OCI-LY1 (cell line): ENCODE data around the gene CAPNS1.

Experiments used
- H2AFZ ChIP-seq: fragments of 200-600 bp; sonication (generic), shearing (Covaris generic); 2 replicates; pipeline ENCODE4 v1.6.0; 2014; ENCODE audit warnings: antibody characterized with exemption, mild to moderate bottlenecking, low read length
- H3F3A ChIP-seq: fragments of 200-600 bp; sonication (generic), shearing (Covaris generic); 2 replicates; pipeline ENCODE4 v1.6.0; 2014; ENCODE audit warnings: mild to moderate bottlenecking, antibody characterized with exemption, low read length, moderate library complexity; ENCODE audit not compliant: insufficient read depth
- H3K27ac ChIP-seq: fragments of 200-600 bp; sonication (generic); 2 replicates; pipeline ENCODE4 v1.5.1; 2014; ENCODE audit warnings: low read length, mixed run types, mild to moderate bottlenecking, low read depth; ENCODE audit not compliant: poor library complexity, severe bottlenecking
- H3K27me3 ChIP-seq: fragments of 200-600 bp; sonication (generic); 2 replicates; pipeline ENCODE4 v1.6.0; 2014; ENCODE audit warnings: antibody characterized with exemption, mild to moderate bottlenecking, low read length, moderate library complexity; ENCODE audit not compliant: insufficient read depth
- H3K36me3 ChIP-seq: fragments of 200-600 bp; sonication (generic); 2 replicates; pipeline ENCODE4 v1.6.1; 2014; ENCODE audit warnings: mild to moderate bottlenecking, antibody characterized with exemption, low read length, moderate library complexity, mixed read lengths; ENCODE audit not compliant: insufficient read depth
- H3K4me1 ChIP-seq: fragments of 200-600 bp; sonication (generic); 2 replicates; pipeline ENCODE4 v1.5.1; 2014; ENCODE audit warnings: mild to moderate bottlenecking, low read length, moderate library complexity; ENCODE audit not compliant: insufficient read depth, severe bottlenecking
- H3K4me2 ChIP-seq: fragments of 200-600 bp; sonication (generic), shearing (Covaris generic); 2 replicates; pipeline ENCODE4 v1.6.1; 2014; ENCODE audit warnings: low read length
- H3K4me3 ChIP-seq: fragments of 200-600 bp; sonication (generic); 2 replicates; pipeline ENCODE4 v1.5.1; 2014; ENCODE audit warnings: low read length, low read depth, mild to moderate bottlenecking, mixed read lengths; ENCODE audit not compliant: poor library complexity, severe bottlenecking
- H3K79me2 ChIP-seq: fragments of 200-600 bp; shearing (Covaris generic); 2 replicates; pipeline ENCODE4 v1.6.1; 2016; ENCODE audit warnings: mixed run types, low read length, mixed read lengths; ENCODE audit not compliant: insufficient read depth
- H3K9ac ChIP-seq: fragments of 200-600 bp; sonication (generic), shearing (Covaris generic); 2 replicates; pipeline ENCODE4 v1.6.1; 2014; ENCODE audit warnings: mild to moderate bottlenecking, low read length, mixed read lengths
- H3K9me2 ChIP-seq: fragments of 200-600 bp; sonication (generic), shearing (Covaris generic); 2 replicates; pipeline ENCODE4 v1.6.1; 2014; ENCODE audit warnings: low read depth, mild to moderate bottlenecking, low read length, mixed read lengths
- H3K9me3 ChIP-seq: fragments of 200-600 bp; shearing (Covaris generic); 2 replicates; pipeline ENCODE4 v1.6.1; 2014; ENCODE audit warnings: low read length, mixed read lengths
- H4K20me1 ChIP-seq: fragments of 200-600 bp; sonication (generic), shearing (Covaris generic); 2 replicates; pipeline ENCODE4 v1.6.0; 2016; ENCODE audit warnings: mild to moderate bottlenecking, low read length; ENCODE audit not compliant: insufficient read depth
- CTCF ChIP-seq: fragments of 200-600 bp; sonication (generic), shearing (Covaris generic); IDR thresholded peaks from 2 replicates; pipeline ENCODE4 v1.5.1; 2017; ENCODE audit warnings: mild to moderate bottlenecking, antibody characterized with exemption, low read length, moderate library complexity, mixed read lengths
- EZH2 ChIP-seq: fragments of 200-600 bp; sonication (generic), shearing (Covaris generic); IDR thresholded peaks from 2 replicates; pipeline ENCODE4 v1.8.0; 2017; ENCODE audit warnings: borderline replicate concordance, mixed run types, mild to moderate bottlenecking, antibody characterized with exemption, low read length, moderate library complexity, mixed read lengths

CAPNS1 gene

GRCh38 chr19:36141039-36141927 lies 1.4 kb downstream of the CAPNS1 start:
- Histone ChIP-seq H3K9ac (peak overlapping the region; percentile 94; the same call in 1 of the 2 replicates), H3K4me2 (peak overlapping the region; percentile 75), H2AFZ (no peak overlapping the region), H3K79me2 (no peaks in the 10 kb centered on the region), H3K4me3 (peak overlapping the region; percentile 95), H3K36me3 (peaks cover 33% of the 10 kb centered on the region), H3K9me2 (no peaks in the 10 kb centered on the region), H3F3A (no peaks in the 10 kb centered on the region), H3K4me1 (peaks cover 21% of the 10 kb centered on the region), H3K27ac (peak overlapping the region; percentile 80), H3K9me3 (no peaks in the 10 kb centered on the region), H4K20me1 (no peaks in the 10 kb centered on the region), H3K27me3 (no peaks in the 10 kb centered on the region)
- no peak for TF ChIP-seq EZH2

GRCh38 chr19:36142046-36142445 lies 2.2 kb downstream of the CAPNS1 start:
- Histone ChIP-seq H3K27ac (no peak overlapping the region), H3K79me2 (no peaks in the 10 kb centered on the region), H3K9me3 (no peaks in the 10 kb centered on the region), H3K36me3 (peaks cover 41% of the 10 kb centered on the region), H2AFZ (no peak overlapping the region), H3K4me2 (no peak overlapping the region), H3K4me3 (no peak overlapping the region), H4K20me1 (no peaks in the 10 kb centered on the region), H3K9ac (no peak overlapping the region), H3F3A (no peaks in the 10 kb centered on the region), H3K27me3 (no peaks in the 10 kb centered on the region), H3K9me2 (no peaks in the 10 kb centered on the region), H3K4me1 (peaks cover 13% of the 10 kb centered on the region)
- TF ChIP-seq CTCF (no peak), EZH2 (no peak)

GRCh38 chr19:36142496-36142895 lies 2.6 kb downstream of the CAPNS1 start:
- Histone ChIP-seq H4K20me1 (no peaks in the 10 kb centered on the region), H3K9me2 (no peaks in the 10 kb centered on the region), H3K36me3 (peaks cover 44% of the 10 kb centered on the region), H3K4me2 (no peak overlapping the region), H3K9ac (no peak overlapping the region), H3K27ac (no peak overlapping the region), H3K4me1 (peaks cover 10% of the 10 kb centered on the region), H3K9me3 (no peaks in the 10 kb centered on the region), H3K27me3 (no peaks in the 10 kb centered on the region), H3F3A (no peaks in the 10 kb centered on the region), H2AFZ (no peak overlapping the region), H3K79me2 (no peaks in the 10 kb centered on the region), H3K4me3 (no peak overlapping the region)
- TF ChIP-seq EZH2 (no peak), CTCF (no peak)
